HFF-Myc (cell line): ENCODE results near the gene GALNS.

Source experiments
- DNase-seq: peaks from one replicate; pipeline ENCODE4 v3.0.0-alpha.2; 2011; ENCODE audit warnings: low read depth; ENCODE audit errors: extremely low read depth
- H3K4me3 ChIP-seq: replicated peaks from 2 replicates; pipeline ENCODE4 v1.5.1; 2011; ENCODE audit warnings: low read depth, mild to moderate bottlenecking, control low read depth, low read length
- TF ChIP-seq, protein P1 (sequence below): IDR thresholded peaks from 2 replicates; pipeline ENCODE4 v1.5.1; 2012; ENCODE audit warnings: mild to moderate bottlenecking, low read depth, low read length, control low read depth; ENCODE audit errors: missing control alignments

GALNS gene

DNA sequence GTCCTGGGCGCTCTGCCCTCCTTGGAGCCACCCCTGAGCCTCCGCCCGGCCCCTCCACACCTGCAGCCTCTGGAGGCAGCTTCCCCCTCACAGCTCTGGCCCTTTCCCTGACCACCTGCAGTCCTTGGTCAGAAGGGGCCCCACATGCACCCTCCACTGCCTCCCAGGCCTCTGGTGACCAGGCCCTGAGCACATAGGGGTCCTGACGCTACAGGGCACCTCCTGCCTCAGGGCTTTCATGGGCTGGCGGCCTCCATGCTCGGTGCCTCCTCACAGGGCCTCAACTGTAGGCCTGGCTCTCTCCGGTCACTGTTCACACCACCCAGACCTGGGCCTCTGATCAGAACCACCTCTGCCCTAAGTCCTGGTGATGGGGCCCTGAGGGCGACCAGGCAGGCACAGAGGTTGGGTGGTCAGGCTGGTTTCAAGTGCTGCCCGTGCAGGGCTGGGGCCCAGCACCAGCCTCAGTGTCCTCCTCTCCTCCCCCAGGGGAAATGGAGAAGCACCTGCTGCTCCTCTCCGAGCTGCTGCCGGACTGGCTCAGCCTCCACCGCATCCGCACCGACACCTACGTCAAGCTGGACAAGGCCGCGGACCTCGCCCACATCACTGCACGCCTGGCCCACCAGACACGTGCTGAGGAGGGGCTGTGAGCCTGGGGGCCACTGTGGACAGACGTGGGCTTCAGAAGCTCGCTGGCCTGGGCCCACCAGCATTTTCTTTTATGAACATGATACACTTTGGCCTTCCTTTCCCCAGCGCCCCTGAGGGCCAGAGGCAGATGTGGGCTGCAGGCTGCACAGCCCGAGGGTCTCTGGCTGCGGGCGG is 48.9 kb downstream of the GALNS start:
- TF ChIP-seq, protein P1, sequence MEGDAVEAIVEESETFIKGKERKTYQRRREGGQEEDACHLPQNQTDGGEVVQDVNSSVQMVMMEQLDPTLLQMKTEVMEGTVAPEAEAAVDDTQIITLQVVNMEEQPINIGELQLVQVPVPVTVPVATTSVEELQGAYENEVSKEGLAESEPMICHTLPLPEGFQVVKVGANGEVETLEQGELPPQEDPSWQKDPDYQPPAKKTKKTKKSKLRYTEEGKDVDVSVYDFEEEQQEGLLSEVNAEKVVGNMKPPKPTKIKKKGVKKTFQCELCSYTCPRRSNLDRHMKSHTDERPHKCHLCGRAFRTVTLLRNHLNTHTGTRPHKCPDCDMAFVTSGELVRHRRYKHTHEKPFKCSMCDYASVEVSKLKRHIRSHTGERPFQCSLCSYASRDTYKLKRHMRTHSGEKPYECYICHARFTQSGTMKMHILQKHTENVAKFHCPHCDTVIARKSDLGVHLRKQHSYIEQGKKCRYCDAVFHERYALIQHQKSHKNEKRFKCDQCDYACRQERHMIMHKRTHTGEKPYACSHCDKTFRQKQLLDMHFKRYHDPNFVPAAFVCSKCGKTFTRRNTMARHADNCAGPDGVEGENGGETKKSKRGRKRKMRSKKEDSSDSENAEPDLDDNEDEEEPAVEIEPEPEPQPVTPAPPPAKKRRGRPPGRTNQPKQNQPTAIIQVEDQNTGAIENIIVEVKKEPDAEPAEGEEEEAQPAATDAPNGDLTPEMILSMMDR: no peak
- no peak for DNase-seq
- no peak overlapping the region for H3K4me3 ChIP-seq

- H3K4me3 ChIP-seq: no peak overlapping the region
- no peak for DNase-seq
- TF ChIP-seq, protein P1: no peak
Observed at GRCh38 chr16:88807142-88807625, 49.6 kb downstream of the GALNS start.

GRCh38 chr16:88806491-88807111 is 50.1 kb downstream of the GALNS start:
- no peak overlapping the region for H3K4me3 ChIP-seq

DNA sequence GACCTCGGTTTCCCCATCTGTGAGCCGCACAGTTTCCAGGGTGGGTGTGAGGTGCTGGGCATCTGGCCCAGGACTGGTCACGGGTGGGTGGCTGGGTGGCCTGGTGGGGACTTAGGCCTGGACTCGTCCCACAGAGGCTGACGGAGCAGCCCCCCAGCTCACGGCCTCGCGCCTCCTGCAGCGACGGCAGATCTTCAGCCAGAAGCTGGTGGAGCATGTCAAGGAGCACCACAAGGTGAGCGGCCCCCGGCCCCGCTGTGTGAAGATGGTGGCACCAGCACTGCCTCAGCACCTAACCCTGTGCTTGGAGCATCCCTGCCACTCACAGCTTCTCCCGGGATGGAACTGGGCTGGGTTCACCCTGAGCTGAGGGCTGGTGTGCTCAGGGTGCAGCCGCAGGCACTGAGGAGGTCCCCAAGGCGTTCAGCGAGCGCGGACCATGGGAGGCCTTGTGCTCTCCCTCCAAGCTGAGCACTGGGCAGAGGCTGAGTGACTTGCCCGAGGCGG is 50.8 kb downstream of the GALNS start:
- peak overlapping the region; percentile 77 for H3K4me3 ChIP-seq

More at GRCh38 chr16:88806491-88807111, 50.1 kb downstream of the GALNS start:
- no peak for DNase-seq
- TF ChIP-seq, protein P1: no peak

GRCh38 chr16:88805340-88805715 is 51.4 kb downstream of the GALNS start:
- no peak for DNase-seq
- TF ChIP-seq, protein P1: no peak
- peak overlapping the region; percentile 77 for H3K4me3 ChIP-seq

More for the DNA sequence above, 50.8 kb downstream of the GALNS start:
- TF ChIP-seq, protein P1: no peak
- no peak for DNase-seq

GRCh38 chr16:88804552-88805339 is 52.0 kb downstream of the GALNS start:
- peak overlapping the region; percentile 77 for H3K4me3 ChIP-seq
- TF ChIP-seq, protein P1: no peak
- no peak for DNase-seq
